GM12878 (cell line): Measurements from ENCODE around the gene HTD2. TPM values are rescaled to one million over a fixed set of nuclear protein-coding genes. Genes with fewer than 3 reads are reported as not detected.

Source experiments
- ATAC-seq: fragments of 200-7000 bp; cut with Tn5 transposase; 3 replicates; pipeline ENCODE4 v1.9.1; 2020; ENCODE audit warnings: mild to moderate bottlenecking, moderate library complexity
- BruUV-seq: library from RNA; stranded (reverse); fragments of 400-500 nt; replicated peaks from 2 replicates; lab custom pipeline; 2021; lab: Mats Ljungman, UMichigan
- CTCF ChIA-PET: fragments of 300-600 bp; sonication (Branson Sonifier 250); formaldehyde crosslinking; extraction: SDS; loops from one replicate; lab custom pipeline; 2021; ENCODE audit warnings: inconsistent platforms; lab: Yijun Ruan, JAX
- POLR2A ChIA-PET: fragments of 350-600 bp; formaldehyde crosslinking; extraction: SDS; loops from one replicate; lab custom pipeline; 2021; ENCODE audit warnings: inconsistent platforms; lab: Charles Lee
- RAD21 ChIA-PET: fragments of 300-600 bp; sonication (Branson Sonifier 250); formaldehyde crosslinking; loops from one replicate; lab custom pipeline; 2023; ENCODE audit warnings: antibody characterized with exemption; ENCODE audit not compliant: unreplicated experiment; lab: Charles Lee
- SMC1A ChIA-PET: fragments of 300-600 bp; sonication (Branson Sonifier 250); formaldehyde crosslinking; loops from one replicate; lab custom pipeline; 2023; ENCODE audit not compliant: unreplicated experiment, uncharacterized antibody; lab: Charles Lee
- DNase-seq: peaks from one replicate; pipeline ENCODE4 v3.0.0-alpha.2; 2011; ENCODE audit warnings: low read depth, low spot score
- FAIRE-seq: peaks from 3 replicates; lab custom pipeline; 2011; peaks lifted over from hg19 to GRCh38; lab: Jason Lieb, UNC
- H2AFZ ChIP-seq: 2 replicates; pipeline ENCODE4 v1.6.0; 2011; ENCODE audit warnings: low read depth, low read length, control low read depth; ENCODE audit not compliant: control insufficient read depth
- H3K27ac ChIP-seq: 2 replicates; pipeline ENCODE4 v1.5.1; 2011; ENCODE audit warnings: control low read depth; ENCODE audit not compliant: control insufficient read depth, insufficient read depth
- H3K27me3 ChIP-seq, 2 experiments: replicated peaks in 1 of 2; 2 replicates each; pipeline versions ENCODE4 v1.6.0 to v1.6.1; 2011; ENCODE audit warnings: low read length in 1 of 2; ENCODE audit not compliant: control insufficient read depth in 2 of 2, insufficient read depth in 2 of 2
- H3K36me3 ChIP-seq, 2 experiments: 2 replicates each; pipeline ENCODE4 v1.5.1; 2011; ENCODE audit warnings: low read length in 1 of 2; ENCODE audit not compliant: control insufficient read depth in 2 of 2, insufficient read depth in 2 of 2
- H3K4me1 ChIP-seq: 2 replicates; pipeline ENCODE4 v1.6.1; 2011; ENCODE audit warnings: mild to moderate bottlenecking, low read length, moderate library complexity, mixed read lengths; ENCODE audit not compliant: control insufficient read depth, insufficient read depth
- H3K4me2 ChIP-seq: 2 replicates; pipeline ENCODE4 v1.6.0; 2011; ENCODE audit warnings: control low read depth; ENCODE audit not compliant: control insufficient read depth, insufficient read depth
- H3K4me3 ChIP-seq: fragments of 200-600 bp; sonication (generic); 2 replicates; pipeline ENCODE4 v1.5.1; 2016
- H3K79me2 ChIP-seq: 2 replicates; pipeline ENCODE4 v1.6.0; 2011; ENCODE audit warnings: low read length; ENCODE audit not compliant: control insufficient read depth, insufficient read depth
- H3K9ac ChIP-seq: 2 replicates; pipeline ENCODE4 v1.8.0; 2011; ENCODE audit warnings: low read length, control low read depth, mixed read lengths; ENCODE audit not compliant: control insufficient read depth, insufficient read depth
- H3K9me3 ChIP-seq: replicated peaks from 3 replicates; pipeline ENCODE4 v1.5.1; 2011; ENCODE audit warnings: mild to moderate bottlenecking, low read length; ENCODE audit not compliant: control insufficient read depth, insufficient read depth
- H4K20me1 ChIP-seq: 2 replicates; pipeline ENCODE4 v1.6.0; 2011; ENCODE audit not compliant: control insufficient read depth, insufficient read depth
- CTCF ChIP-seq, 3 experiments: IDR thresholded peaks in 2 of 3; conservative IDR thresholded peaks in 1 of 3; 2 replicates each; pipeline ENCODE4 v1.5.1; 2011; ENCODE audit warnings: low read depth in 3 of 3, low read length in 3 of 3, mild to moderate bottlenecking in 3 of 3, control low read depth in 2 of 3, moderate library complexity in 2 of 3, inconsistent platforms in 1 of 3, mixed read lengths in 1 of 3; ENCODE audit not compliant: control insufficient read depth in 2 of 3, insufficient read depth in 1 of 3; ENCODE audit errors: extremely low read depth in 1 of 3
- FOXM1 ChIP-seq: IDR thresholded peaks from 2 replicates; pipeline ENCODE4 v1.6.1; 2012; ENCODE audit warnings: low read depth, mild to moderate bottlenecking, inconsistent platforms, low read length, moderate library complexity
- RAD21 ChIP-seq: IDR thresholded peaks from 2 replicates; pipeline ENCODE4 v1.6.1; 2011; ENCODE audit warnings: mild to moderate bottlenecking, low read depth, low read length, moderate library complexity; ENCODE audit not compliant: insufficient read depth
- SMC3 ChIP-seq: IDR thresholded peaks from 2 replicates; pipeline ENCODE4 v1.6.1; 2011; ENCODE audit warnings: low read length, improper control_type of control experiment, borderline replicate concordance
- USF2 ChIP-seq: IDR thresholded peaks from 2 replicates; pipeline ENCODE4 v1.6.1; 2011; ENCODE audit warnings: low read depth, low read length, improper control_type of control experiment, borderline replicate concordance
- ZNF384 ChIP-seq: IDR thresholded peaks from 2 replicates; pipeline ENCODE4 v1.6.1; 2012; ENCODE audit warnings: low read depth, mild to moderate bottlenecking, low read length, improper control_type of control experiment, borderline replicate concordance
- WGBS: methylation state at CpG from one replicate; pipeline ENCODE4 v1.1.6; 2016; ENCODE audit warnings: low lambda C conversion rate; ENCODE audit not compliant: insufficient replicate concordance, insufficient coverage; ENCODE audit errors: missing lambda C conversion rate; 5-methylcytosine and 5-hydroxymethylcytosine counted together
- in situ Hi-C: fragments of 300-500 bp; cut with MboI; formaldehyde crosslinking; loops from 9 replicates; pipeline ENCODE4 v1.14.3; 2018; ENCODE audit warnings: mixed read lengths
- intact Hi-C: fragments of 100-400 bp; cut with micrococcal nuclease; formaldehyde crosslinking; loops from one replicate; pipeline ENCODE4 v1.14.2; 2022; ENCODE audit not compliant: unreplicated experiment
- polyA plus RNA-seq, 11 experiments: library from polyadenylated mRNA; depleted of rRNA in 4 of 11; unstranded in 6 of 11; stranded (reverse) in 5 of 11; fragments of >200 nt; fragmentation: Nextera tagmentation in 4 of 11; fragmentation: Illumina TruSeq in 1 of 11; extraction: Ambion mirVana in 4 of 11; extraction: Trizol in 1 of 11; gene quantifications; 1 replicate in 1 of 11; 2 replicates in 10 of 11; pipeline versions ENCODE4 v1.2.1 to v1.2.3, GENCODE V29; 2011 to 2016; ENCODE audit warnings: inconsistent platforms in 2 of 11, missing spikeins in 2 of 11, low read depth in 1 of 11
- total RNA-seq, 4 experiments: library from RNA; depleted of rRNA in 3 of 4; stranded (reverse); fragments of >200 nt in 3 of 4; fragmentation: Illumina TruSeq in 1 of 4; extraction: Trizol in 1 of 4; gene quantifications; 2 replicates each; pipeline versions ENCODE4 v1.2.1 to v1.2.3, GENCODE V29; 2013 to 2021

HTD2 gene
- total and polyA plus RNA-seq, 10 of the 15 experiments (the other 5 are each of a cell fraction or from before 2014, with no cell fraction given), result 5.9 to 24.7 (median 9.5) TPM

GRCh38 chr3:58307639-58308215 is 1.4 kb downstream of the HTD2 start:
- peak overlapping the region; percentile 84 for H3K9ac ChIP-seq
- RAD21 ChIA-PET, result interaction anchor here (0.6 to 4.2 kb wide), 18 partner anchors 8 to 322 kb away, joined by 3 to 47 read pairs (median 14); partner anchors contain the start of genes ABHD6, KCTD6 and PXK
- FAIRE-seq (no peak), DNase-seq (no peak), ATAC-seq (peak; percentile 31)
- intact Hi-C loops, result loop anchor here (1.0 to 10.0 kb wide), 4 partner anchors 105 to 325 kb away; partner anchors contain the start of gene FLNB
- no peaks in the 10 kb centered on the region for H4K20me1 ChIP-seq
- WGBS, result 11% methylated on average over 10 of the region's 10 CpGs
- SMC1A ChIA-PET, result interaction anchor here (0.7 to 4.5 kb wide), 20 partner anchors 10 to 323 kb away, joined by 3 to 39 read pairs (median 16); partner anchors contain the start of genes ABHD6, KCTD6 and PDHB
- CTCF ChIA-PET, result interaction anchor here (0.7 to 15.5 kb wide), 41 partner anchors 8 to 323 kb away, joined by 3 to 503 read pairs (median 12); partner anchors contain the start of genes ABHD6, ACOX2, KCTD6 and PXK
- no peaks in the 10 kb centered on the region for H3K9me3 ChIP-seq
- H3K36me3 ChIP-seq, result peaks cover 2 to 20% of the 10 kb centered on the region in 2 experiments
- TF ChIP-seq ZNF384, result peak; percentile 94
- TF ChIP-seq USF2, result no peak
- TF ChIP-seq SMC3, result peak; percentile 38; the same call in 1 of the 2 replicates
- no peak for TF ChIP-seq FOXM1
- TF ChIP-seq CTCF (IDR thresholded peaks at IDR 0.05 in 2 of 3, conservative IDR thresholded peaks at IDR 0.05 in 1 of 3; ENCODE audit: control insufficient read depth in 2 of 3, extremely low read depth in 1 of 3, insufficient read depth in 1 of 3, low read depth in 3 of 3, low read length in 3 of 3), result peak; percentile 25 to 52 (median 49); a peak in 5 of 6 replicates
- TF ChIP-seq RAD21, result peak; percentile 55
- H3K27me3 ChIP-seq, result no peaks in the 10 kb centered on the region
- peak overlapping the region; percentile 94; the same call in 1 of the 2 replicates for H3K27ac ChIP-seq
- H3K4me2 ChIP-seq, result peak overlapping the region; percentile 92
- 0 out of 2 replicates have a peak, but pooled peaks cover 2% of the 10 kb centered on the region for H3K4me1 ChIP-seq
- POLR2A ChIA-PET, result interaction anchor here (1.1 to 2.1 kb wide), 4 partner anchors 42 to 185 kb away, joined by 3 to 8 read pairs (median 6); no protein-coding TSS in a partner anchor
- no peak overlapping the region for H2AFZ ChIP-seq
- in situ Hi-C loops, result loop anchor here (5.0 kb wide), 1 partner anchor 320 kb away; no protein-coding TSS in a partner anchor
- peak overlapping the region; percentile 74 for H3K4me3 ChIP-seq
- no TSS peak for BruUV-seq
- peaks cover 34% of the 10 kb centered on the region for H3K79me2 ChIP-seq
